Hematopoietic multipotent progenitor cell treated with erythropoietin and hydrocortisone succinate and interleukin-3 and kit ligand, for 4 days (in vitro differentiated cells): ENCODE results near the gene RPL22.

Experiments
- DNase-seq: peaks from one replicate; pipeline ENCODE4 v3.0.0-alpha.2; 2015

The RPL22 gene

DNA sequence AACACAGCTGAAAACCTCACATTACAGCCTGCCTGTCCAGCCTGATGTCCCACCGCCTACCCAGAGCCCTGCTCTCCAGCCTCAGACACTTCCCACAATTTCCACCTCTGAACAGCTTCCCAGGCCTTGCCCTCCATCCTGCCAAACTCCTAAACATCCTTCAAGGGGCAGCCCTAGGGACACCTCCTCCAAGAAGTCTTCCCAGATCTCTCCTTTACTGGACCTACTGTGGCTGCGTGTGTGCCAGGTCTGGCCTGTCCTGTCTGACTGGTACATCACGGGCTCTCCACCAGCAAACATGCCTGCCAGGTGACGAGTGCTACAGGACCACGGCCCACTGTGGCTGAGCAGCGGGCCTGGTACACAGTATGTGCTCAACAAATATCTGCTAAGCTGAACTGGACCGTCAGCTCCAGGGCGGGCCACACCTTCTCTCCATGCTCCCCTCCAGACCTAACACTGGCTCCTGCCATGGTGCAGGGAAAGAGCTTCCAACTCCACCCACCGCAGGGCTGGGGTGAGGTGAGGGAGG is 48.0 kb downstream of the RPL22 start:
- no peak for DNase-seq

DNA sequence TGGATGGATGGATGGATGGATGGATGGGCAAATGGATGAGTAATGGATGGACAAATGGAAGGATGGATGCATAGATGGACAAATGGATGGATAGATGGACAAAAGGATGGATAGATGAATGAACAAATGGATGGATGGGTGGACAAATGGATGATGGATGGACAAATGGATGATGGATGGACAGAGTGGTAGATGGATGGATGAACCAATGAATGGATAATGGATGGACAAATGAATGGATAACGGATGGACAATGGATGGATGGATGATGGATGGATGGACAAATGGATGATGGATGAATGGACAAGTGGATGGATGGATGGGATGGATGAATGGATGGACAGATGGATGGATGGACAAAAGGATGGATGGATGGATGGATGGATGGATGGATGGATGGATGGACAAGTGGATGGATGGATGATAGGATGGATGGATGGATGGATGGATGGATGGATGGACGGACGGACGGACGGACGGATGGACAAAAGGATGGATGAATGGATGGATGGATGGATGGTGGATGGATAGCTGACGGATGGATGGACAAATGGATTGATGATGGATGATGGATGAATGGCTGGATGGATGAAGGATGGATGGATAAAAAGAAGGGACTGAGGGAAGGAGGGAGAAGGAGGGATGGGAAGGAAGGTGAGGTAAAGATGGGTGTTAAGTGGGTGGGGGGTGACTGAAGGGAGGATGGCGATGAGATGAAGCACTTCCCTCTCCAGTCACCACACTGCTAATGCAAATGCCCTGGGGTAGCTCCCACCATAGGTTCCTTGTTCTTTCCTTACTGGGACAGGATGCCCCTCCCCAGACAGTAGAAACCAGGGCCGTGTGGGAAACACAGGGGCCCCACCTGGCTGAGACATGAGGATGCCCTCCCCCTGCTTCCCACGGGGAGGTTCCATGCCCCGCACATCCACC is 49.1 kb downstream of the RPL22 start:
- no peak for DNase-seq

DNA sequence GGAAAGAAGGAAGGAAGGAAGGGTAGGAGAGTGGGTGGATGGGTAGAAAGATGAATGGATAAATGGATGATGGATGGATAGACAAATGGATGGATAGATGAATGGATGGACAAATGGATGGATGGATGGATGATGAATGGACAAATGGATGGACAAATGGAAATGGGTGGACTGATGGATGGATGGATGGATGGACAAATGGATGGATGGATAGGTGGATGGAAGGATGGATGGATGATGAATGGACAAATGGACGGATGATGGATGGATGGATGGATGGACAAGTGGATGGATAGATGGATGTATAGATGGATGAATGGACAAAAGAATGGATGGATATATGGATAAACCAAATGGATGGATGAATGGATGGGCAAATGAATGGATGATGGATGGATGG is 49.8 kb downstream of the RPL22 start:
- no peak for DNase-seq

DNA sequence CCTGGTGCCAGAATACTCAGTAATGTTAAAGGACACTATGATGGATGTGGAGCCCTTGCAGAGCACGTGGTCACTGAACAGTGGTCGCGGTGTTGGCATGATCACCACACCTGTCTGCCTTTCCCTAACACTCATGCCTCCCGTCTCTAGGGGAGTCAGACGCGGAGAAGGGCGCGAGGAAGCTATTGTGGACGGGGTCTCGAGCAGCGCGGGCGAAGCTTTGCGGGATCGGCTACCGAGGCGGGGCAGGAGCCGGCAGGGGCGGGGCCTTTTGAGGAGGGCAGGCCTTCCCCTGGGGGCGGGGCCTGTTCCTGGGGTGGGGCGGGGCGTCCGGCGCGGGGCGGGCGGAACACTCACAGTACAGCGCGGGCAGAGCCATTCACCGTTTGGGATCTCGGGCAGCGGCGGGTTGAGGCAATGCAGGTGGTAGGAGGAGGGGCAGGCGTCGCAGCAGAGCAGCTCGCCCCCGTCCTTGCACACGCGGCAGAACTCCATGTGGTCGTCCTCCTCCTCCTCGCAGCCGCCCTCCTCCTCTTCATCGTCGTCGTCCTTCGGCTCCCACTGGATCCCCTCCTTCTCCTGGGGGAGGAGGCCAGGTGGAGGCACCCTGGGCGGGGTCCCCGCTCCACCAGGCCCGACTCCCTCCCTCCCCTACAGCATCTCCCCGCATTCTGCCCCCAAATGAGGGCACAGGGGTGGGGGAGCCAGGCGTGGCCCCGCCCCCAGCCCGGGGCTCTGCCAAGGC is 50.7 kb downstream of the RPL22 start:
- DNase-seq = peak; percentile 86

DNA sequence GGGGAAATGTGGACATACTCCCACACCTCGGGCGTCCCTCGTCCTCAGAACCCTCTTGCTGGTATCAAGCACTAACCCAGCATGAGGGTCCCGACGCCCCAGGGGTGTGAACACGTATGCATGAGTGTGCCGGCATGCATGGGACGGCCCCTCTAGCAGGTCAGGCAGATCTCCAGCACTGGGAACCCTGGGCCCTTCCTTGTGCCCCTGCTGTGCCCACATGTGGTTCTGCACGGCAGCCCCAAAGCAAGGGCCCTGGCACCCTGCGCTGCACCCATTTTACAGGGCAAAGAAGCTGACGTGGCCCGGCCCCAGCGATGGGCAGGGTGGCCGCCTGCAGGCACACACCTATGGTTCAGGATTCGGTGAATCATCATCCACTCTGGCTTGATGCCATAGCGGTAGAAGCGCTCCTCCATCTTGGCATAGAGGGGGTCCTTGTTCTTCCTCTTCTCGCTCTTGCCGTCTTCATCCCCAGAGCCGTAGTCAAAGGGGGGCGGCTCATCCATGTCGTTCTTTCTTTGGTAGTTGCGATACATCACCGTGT is 53.5 kb downstream of the RPL22 start:
- no peak for DNase-seq

DNA sequence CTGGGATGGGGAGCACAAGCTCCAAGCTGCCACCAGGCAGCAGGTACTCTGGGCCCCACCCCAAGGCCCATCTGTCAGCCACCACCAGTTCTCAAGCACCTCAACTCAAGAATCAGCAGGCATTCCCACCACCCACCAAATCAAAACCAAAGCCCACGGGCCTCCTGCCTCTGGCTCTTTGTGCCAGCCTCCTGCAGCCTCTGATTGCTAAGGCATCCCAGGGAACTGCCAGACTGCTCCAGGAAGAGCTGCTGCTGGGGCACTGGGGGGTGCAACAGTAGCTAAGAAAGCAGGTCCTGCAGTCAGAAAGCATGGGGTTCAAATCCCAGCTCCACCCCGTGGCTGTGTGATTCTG is 54.0 kb downstream of the RPL22 start:
- no peak for DNase-seq

DNA sequence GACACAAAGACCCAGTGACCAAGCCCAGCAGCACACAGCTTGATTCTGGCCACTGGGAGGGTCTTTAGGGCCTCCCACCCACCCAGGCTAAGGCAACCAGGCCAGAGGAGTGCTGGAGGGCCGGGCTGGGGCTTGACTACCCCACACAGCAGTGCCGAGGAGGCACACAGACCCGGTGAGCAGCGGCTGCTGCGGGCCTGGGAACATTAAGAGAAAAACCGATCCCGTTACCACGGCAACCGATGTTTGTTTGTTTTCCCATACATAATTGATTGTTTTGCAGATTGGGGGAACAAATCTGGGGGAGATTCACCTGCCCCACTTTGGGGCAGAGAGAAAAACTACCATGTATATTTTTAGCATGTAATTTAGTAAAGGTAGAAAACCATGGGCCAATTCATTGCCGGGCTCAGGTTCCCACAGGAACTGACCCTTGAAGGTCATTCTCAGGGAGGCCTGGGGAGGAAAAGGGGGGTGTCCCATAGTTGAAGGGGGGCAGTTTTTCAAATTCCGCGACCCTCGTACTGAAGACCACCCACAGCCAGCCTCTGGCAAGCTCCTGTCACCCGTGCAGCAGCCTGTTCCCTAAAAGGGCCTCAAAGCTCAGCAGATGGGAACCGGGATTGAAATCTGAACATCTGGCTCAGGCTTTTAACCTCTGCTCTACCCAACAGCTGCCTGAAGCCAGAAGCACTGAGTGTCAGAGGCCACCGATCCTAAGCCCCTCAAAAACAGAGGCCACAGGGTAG is 54.6 kb downstream of the RPL22 start:
- no peak for DNase-seq

DNA sequence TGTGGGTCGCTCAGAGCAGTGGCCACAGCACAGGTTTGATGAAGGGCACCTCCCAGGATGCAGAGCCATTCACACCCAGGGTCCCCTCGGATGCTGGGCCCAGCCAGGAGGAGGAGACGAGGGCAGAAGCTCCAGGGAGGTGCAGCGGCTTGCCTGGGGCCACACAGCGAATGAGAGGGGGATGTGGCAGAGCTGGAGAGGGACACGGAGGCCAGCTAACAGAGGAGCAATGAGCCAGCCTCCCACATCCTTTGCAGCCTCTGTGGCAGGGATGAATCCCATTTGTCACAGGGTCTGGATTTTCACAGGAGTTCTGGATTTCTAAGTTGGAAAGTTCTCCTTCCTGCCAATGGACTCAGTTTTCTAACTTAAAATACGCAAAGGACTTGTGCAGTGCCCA is 55.2 kb downstream of the RPL22 start:
- no peak for DNase-seq

DNA sequence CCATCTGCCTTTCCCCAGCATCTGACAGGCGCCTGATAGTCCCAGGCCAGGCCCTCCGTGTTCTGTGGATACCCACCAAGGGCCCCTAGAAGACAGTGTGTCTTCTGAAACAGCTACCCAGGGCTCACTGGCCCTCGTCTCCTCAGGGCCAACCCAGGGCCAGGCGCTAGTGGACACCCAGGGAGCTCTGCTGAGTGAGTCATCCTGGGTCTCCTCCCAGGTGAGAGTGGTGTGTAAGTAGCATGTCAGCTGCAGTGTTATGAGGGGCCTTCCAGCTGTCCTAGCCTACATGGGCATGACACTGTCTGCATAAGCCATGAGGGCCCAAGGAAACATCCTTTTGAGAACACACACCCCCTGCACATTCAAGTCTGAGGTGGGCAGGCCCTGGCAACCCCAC is 56.0 kb downstream of the RPL22 start:
- no peak for DNase-seq

DNA sequence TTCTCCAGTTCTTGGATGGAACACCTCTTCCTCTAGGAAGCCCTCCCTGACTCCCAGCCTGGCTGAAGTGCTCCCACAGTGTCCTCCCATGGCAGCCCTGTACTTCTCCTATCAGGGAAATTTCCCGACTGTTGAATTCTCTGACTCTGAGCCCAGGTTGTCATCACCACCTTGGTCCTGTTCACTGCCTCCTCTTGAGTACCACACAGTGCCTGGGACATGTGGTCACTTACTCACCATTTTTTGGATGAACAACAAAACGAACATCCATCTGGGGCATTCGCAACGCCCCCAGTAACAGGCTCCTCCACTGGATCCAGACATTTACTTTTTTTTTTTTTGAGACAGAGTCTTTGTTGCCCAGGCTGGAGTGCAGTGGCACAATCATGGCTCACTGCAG is 56.7 kb downstream of the RPL22 start:
- no peak for DNase-seq

DNA sequence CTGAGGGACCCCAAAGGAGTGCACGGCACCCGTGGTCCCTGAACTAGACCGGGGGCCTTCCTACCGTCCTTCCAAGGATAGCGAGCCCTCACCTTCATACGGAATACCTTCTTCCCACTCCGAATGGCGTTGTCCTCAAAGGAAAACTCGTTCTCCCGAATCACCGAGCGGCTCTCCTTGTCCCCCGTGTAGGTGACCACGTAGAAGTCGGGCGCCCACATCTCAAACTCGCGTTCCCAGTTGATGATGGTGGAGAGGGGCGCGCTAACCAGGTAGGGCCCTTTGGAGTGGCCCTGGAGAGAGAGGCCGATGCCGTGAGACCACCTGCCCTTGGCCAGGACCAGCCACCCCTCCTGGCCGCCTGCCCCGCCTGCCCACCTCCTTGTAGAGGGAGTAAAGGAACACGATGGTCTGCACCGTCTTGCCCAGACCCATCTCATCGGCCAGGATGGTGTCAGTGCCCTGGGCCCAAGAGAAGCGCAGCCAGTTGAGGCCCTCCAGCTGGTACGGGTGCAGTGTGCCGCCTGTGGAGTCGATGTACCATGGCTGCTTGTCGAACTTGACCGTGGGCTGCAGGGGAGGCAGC is 57.3 kb downstream of the RPL22 start:
- DNase-seq = no peak

DNA sequence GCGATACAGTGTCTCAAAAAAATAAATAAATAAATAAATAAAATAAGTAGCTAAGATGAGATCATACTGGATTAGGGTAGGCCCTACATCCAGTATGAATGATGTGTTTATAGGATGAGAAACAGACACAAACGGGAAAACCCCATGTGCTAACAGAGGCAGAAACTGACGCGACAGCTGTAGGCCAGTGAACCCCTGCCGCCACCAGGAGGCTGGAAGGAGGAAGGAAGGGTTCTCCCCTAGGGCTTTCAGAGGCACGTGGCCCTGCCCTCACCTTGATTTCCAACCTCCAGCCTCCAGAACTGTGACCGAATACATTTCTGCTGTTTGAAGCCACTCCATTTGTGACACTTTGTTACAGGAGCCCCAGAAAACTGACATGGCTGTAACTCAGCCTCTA is 57.8 kb downstream of the RPL22 start:
- peak; percentile 60 for DNase-seq

DNA sequence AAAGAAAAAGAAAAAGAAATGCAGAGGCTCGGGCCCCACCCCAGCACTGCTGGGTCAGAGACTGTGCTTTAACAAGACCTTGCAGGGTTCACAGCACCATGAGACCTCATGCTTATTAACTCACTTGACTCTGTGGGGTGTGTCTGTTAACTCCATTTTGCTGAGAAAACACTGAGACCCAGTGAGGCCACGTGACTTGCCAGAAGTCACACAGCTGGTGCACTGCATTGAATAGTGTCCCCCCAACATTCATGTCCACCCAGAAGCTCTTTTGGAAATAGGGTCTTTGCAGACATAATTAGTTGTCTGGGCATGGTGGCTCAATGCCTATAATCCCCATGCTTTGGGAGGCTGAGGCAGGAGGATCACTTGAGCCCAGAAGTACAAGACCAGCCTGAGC is 59.0 kb downstream of the RPL22 start:
- DNase-seq = no peak

DNA sequence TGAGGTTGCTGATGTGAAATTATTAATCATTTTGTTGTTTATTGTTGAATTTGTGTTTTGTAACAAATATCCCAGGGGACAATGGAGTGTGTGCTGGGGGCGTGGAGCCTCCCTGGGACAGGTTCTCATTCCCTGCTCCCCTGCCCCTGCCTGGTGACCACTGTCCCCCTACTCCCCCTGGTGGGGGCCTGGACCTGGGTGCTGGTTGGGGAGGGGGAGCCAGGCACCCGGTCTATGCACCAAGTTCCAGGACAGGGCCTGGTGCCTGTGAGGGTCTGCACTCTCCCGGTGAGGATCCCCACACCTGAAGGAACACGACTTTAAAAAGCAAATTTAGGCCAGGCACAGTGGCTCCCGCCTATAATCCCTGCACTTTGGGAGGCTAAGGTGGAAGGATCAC is 61.6 kb downstream of the RPL22 start:
- DNase-seq = no peak

DNA sequence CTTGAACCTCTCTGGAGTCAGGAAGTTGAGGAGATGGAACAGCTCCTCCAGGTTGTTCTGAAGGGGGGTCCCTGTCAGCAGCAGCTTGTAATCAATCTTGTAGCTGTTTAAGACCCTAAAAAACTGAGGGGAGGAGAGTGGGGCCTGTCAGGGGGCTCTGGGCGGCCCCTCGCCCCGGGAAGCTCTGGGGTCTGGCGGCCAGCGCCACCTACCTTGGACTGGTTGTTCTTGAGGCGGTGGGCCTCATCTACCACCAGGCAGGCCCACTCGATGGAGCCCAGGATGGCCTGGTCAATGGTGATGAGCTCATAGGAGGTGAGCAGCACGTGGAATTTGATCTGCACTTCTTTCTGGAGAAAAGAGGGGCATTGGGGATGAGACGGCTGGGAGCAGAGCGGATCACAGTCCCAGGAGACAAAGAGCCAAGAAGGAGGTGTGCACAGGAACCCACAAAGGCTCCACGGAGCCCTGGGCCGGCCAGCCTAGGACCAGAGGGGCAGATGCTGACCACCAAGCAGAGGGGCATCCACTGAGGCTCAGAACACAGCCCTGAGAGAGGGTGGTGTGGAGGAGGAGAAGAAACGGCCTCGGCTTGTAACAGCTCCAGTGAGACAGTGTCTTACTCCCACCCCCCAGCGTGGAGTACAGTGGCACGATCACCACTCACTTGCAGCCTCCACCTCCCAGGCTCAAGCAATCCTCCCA is 62.7 kb downstream of the RPL22 start:
- DNase-seq = no peak
